HEK293T (cell line): ENCODE measurements around the gene LHB.

Source experiments
- BHLHE40 ChIP-seq: fragments of 450-650 bp; IDR thresholded peaks from 2 replicates; pipeline ENCODE4 v1.6.1; 2016; ENCODE audit warnings: mild to moderate bottlenecking, moderate library complexity, borderline replicate concordance
- ELF4 ChIP-seq: fragments of 450-650 bp; IDR thresholded peaks from 2 replicates; pipeline ENCODE4 v1.6.1; 2017; ENCODE audit warnings: antibody characterized with exemption
- FOXA1 ChIP-seq: fragments of 450-650 bp; IDR thresholded peaks from 2 replicates; pipeline ENCODE4 v1.6.1; 2016; ENCODE audit warnings: mild to moderate bottlenecking
- FOXK2 ChIP-seq: fragments of 450-650 bp; IDR thresholded peaks from 2 replicates; pipeline ENCODE4 v1.6.1; 2016; ENCODE audit warnings: mild to moderate bottlenecking

DNA sequence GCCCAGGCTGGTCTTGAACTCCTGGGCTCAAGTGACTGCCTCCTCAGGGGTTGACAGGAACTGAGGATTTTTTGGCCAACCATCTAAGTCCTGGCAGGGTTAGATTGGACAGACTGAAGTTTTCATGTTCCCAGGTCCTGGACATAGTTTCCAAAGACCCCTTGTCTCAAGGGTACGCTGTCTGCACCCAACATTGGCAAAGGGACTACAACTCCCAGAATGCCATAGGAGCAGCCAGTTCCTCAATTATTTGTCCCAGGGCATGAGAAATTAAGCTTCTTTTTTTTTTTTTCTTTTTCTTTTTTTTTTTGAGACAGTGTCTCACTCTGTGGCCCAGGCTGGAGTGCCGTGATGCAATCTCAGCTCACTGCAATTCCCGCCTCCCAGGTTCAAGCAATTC, 30.7 kb downstream of the LHB start:
- TF ChIP-seq ELF4, result no peak
- no peak for TF ChIP-seq BHLHE40
- TF ChIP-seq FOXA1, result no peak
- no peak for TF ChIP-seq FOXK2
